Bronchial epithelial cell (primary cell): ENCODE data around the gene CREBRF. TPM values are rescaled to one million over a fixed set of nuclear protein-coding genes. Genes with fewer than 3 reads are reported as not detected.

Experiments used
- DNase-seq: peaks from one replicate; pipeline ENCODE4 v3.0.0-alpha.2; 2010; ENCODE audit warnings: low read depth
- FAIRE-seq: peaks from 2 replicates; lab custom pipeline; 2011; peaks lifted over from hg19 to GRCh38; lab: Jason Lieb, UNC
- H3K27me3 ChIP-seq: 2 replicates; pipeline ENCODE4 v1.5.1; 2011; ENCODE audit warnings: low read length; ENCODE audit not compliant: control insufficient read depth, insufficient read depth
- H3K36me3 ChIP-seq: 2 replicates; pipeline ENCODE4 v1.5.1; 2011; ENCODE audit warnings: low read length; ENCODE audit not compliant: control insufficient read depth, insufficient read depth
- H3K4me3 ChIP-seq: 2 replicates; pipeline ENCODE4 v1.5.1; 2011; ENCODE audit warnings: mild to moderate bottlenecking, low read depth, low read length, control low read depth
- total RNA-seq: library from RNA; depleted of rRNA; stranded (reverse); fragments of >200 nt; gene quantifications from 2 replicates; pipeline ENCODE4 v1.2.1, GENCODE V29; 2014
- TF ChIP-seq, protein P1 (sequence below): IDR thresholded peaks from 2 replicates; pipeline ENCODE4 v1.5.1; 2011; ENCODE audit warnings: mild to moderate bottlenecking, moderate library complexity, low read length, control low read depth, inconsistent platforms; ENCODE audit not compliant: insufficient read depth, severe bottlenecking

CREBRF gene
- total RNA-seq, 1 donor from 2014 or later: 6.3 TPM

DNA sequence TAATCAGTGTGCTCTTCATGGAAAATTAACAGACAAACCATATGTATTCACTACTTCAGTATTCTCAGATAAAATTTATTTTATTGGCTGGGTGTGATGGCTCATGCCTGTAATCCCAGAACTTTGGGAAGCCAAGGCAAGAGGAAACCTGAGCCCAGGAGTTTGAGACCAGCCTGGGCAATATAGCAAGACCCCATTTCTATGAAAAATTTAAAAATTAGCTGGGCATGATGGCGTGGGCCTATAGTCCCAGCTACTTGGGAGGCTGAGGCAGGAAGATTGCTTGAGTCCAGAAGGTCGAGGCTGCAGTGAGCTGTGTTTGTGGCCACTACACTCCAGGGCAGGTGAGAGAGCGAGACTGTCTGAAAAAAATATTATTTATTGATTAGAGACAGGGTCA is 23.4 kb upstream of the CREBRF start:
- H3K4me3 ChIP-seq: no peak overlapping the region
- H3K36me3 ChIP-seq: no peaks in the 10 kb centered on the region
- H3K27me3 ChIP-seq: no peaks in the 10 kb centered on the region
- TF ChIP-seq, protein P1, sequence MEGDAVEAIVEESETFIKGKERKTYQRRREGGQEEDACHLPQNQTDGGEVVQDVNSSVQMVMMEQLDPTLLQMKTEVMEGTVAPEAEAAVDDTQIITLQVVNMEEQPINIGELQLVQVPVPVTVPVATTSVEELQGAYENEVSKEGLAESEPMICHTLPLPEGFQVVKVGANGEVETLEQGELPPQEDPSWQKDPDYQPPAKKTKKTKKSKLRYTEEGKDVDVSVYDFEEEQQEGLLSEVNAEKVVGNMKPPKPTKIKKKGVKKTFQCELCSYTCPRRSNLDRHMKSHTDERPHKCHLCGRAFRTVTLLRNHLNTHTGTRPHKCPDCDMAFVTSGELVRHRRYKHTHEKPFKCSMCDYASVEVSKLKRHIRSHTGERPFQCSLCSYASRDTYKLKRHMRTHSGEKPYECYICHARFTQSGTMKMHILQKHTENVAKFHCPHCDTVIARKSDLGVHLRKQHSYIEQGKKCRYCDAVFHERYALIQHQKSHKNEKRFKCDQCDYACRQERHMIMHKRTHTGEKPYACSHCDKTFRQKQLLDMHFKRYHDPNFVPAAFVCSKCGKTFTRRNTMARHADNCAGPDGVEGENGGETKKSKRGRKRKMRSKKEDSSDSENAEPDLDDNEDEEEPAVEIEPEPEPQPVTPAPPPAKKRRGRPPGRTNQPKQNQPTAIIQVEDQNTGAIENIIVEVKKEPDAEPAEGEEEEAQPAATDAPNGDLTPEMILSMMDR: no peak
- FAIRE-seq (no peak), DNase-seq (no peak)

DNA sequence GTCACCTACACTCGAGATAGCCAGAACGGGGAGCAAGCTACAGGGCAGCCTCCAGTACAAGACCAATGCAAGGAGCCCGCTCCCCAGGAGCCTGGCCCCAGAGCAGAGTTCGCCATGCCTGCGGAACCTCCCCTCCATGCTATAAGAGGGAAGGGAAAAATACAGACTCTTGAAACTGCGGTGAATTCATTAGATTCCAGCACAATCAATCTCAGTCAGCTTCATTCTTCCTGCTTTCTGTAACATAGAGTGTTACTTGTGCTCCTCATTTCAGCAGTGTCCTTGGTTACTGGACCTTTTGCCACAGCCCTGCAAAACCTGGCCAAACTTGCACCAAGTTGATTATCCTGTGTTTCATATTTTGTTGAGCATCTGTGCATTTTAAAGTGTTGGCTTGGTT is 22.2 kb upstream of the CREBRF start:
- Histone ChIP-seq H3K27me3 (no peaks in the 10 kb centered on the region), H3K4me3 (no peak overlapping the region), H3K36me3 (no peaks in the 10 kb centered on the region)
- TF ChIP-seq, protein P1: no peak
- DNase-seq (no peak), FAIRE-seq (no peak)

DNA sequence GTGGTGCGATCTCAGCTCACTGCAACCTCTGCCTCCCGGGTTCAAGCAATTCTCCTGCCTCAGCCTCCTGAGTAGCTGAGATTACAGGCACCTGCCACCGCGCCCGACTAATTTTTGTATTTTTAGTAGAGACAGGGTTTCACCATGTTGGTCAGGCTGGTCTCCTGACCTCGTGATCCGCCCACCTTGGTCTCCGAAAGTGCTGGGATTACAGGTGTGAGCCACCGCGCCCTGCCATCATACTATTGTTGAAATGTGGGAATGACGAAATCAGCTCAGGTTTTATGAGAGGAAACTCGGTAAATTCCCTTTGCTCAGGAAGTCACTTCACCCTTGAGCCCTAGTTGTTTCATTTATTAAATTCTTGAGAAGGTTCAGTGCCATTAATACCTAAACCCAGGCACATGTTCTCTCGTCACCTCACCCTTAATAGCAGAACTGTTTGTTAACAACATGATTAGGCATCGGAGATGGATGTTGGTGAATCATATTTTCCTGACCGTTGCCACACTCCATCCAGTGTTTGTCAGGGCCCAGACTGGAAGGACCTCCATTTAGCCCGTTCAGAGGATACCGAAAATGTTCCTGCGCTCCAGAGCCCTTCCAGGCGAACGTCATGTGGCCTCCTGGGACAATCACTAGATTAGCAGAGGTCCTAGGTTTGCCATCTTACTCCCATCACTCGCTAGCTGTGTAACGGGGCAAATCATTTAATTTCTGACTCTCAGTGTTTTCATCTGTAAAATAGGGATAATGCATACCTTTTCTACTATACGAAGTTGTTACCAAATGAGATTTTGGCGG is 20.0 kb upstream of the CREBRF start:
- Histone ChIP-seq H3K4me3 (no peak overlapping the region), H3K27me3 (no peaks in the 10 kb centered on the region), H3K36me3 (no peaks in the 10 kb centered on the region)
- TF ChIP-seq, protein P1: no peak
- DNase-seq: no peak
- FAIRE-seq: no peak

DNA sequence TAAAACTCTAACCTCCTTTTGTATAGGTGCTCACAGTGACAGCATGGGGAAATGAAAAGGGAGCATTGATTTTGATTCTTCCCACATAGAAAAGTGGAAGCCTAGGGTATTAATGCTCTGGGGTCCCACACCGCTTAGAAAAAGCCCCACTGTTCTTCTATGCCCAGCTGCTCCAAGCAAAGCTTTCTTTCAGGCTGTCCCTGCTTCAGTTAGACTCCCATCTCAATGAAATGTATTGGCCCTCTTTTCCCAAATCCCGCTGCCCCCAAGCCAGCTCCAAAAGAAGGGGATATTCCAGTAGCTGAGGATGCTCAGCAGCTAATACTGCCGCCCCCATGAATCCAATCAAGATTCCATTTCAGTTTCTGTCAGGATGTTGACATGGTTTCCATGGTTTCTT is 17.0 kb upstream of the CREBRF start:
- DNase-seq (no peak), FAIRE-seq (no peak)
- no peaks in the 10 kb centered on the region for H3K36me3 ChIP-seq
- no peaks in the 10 kb centered on the region for H3K27me3 ChIP-seq
- H3K4me3 ChIP-seq: no peak overlapping the region
- TF ChIP-seq, protein P1: no peak

DNA sequence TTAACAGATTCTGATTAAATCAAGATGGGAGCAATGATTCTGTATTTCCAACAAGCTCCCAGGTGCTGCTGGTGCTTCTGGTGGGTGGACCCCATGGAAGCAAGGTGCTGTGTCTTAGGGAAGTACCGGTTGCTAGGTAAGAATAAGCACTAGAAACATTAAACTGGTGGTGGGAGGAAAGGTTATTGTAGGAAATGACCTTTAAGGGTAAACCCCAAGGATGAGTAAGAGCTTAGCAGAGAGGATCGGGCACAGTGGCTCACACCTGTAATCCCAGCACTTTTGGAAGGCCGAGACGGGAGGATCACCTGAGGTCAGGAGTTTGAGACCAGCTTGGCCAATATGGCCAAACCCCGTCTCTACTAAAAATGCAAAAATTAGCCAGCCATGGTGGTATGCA is 16.2 kb upstream of the CREBRF start:
- DNase-seq (no peak), FAIRE-seq (no peak)
- no peak overlapping the region for H3K4me3 ChIP-seq
- no peaks in the 10 kb centered on the region for H3K36me3 ChIP-seq
- H3K27me3 ChIP-seq: no peaks in the 10 kb centered on the region
- TF ChIP-seq, protein P1: no peak
